Neuronal stem cell (in vitro differentiated cells): ENCODE measurements around the gene HMCN1.
A peak's percentile ranks its signal among the peaks of the same experiment; 100 is the strongest.

ENCODE experiments used
- DNase-seq: peaks from one replicate; pipeline ENCODE4 v3.0.0-alpha.2; 2013; ENCODE audit warnings: low spot score
- H2AFZ ChIP-seq: one replicate; pipeline ENCODE4 v1.6.1; 2013; ENCODE audit warnings: mild to moderate bottlenecking, low read length, inconsistent platforms
- H2AK5ac ChIP-seq: 2 replicates; pipeline ENCODE4 v1.6.1; 2013; ENCODE audit warnings: low read depth, mild to moderate bottlenecking, inconsistent platforms, low read length, moderate library complexity, mixed read lengths
- H2BK120ac ChIP-seq: 2 replicates; pipeline ENCODE4 v1.6.1; 2013; ENCODE audit warnings: low read depth, mild to moderate bottlenecking, inconsistent platforms, low read length, moderate library complexity, mixed read lengths
- H2BK12ac ChIP-seq: one replicate; pipeline ENCODE4 v1.6.1; 2013; ENCODE audit warnings: low read length, inconsistent platforms
- H2BK15ac ChIP-seq: 2 replicates; pipeline ENCODE4 v1.6.1; 2013; ENCODE audit warnings: mild to moderate bottlenecking, low read length, inconsistent platforms, mixed read lengths
- H2BK5ac ChIP-seq: one replicate; pipeline ENCODE4 v1.6.1; 2013; ENCODE audit warnings: inconsistent platforms, mild to moderate bottlenecking, low read length, moderate library complexity
- H3K14ac ChIP-seq: one replicate; pipeline ENCODE4 v1.6.1; 2013; ENCODE audit warnings: low read length, inconsistent platforms
- H3K18ac ChIP-seq: 2 replicates; pipeline ENCODE4 v1.6.1; 2013; ENCODE audit warnings: low read length, inconsistent platforms
- H3K23ac ChIP-seq: 2 replicates; pipeline ENCODE4 v1.6.1; 2013; ENCODE audit warnings: low read depth, mild to moderate bottlenecking, mixed read lengths, low read length, inconsistent platforms; ENCODE audit not compliant: poor library complexity
- H3K27ac ChIP-seq: replicated peaks from 3 replicates; pipeline ENCODE4 v1.5.1; 2013; ENCODE audit warnings: low read length, inconsistent platforms
- H3K27me3 ChIP-seq, 3 experiments: 2 replicates each; pipeline ENCODE4 v1.6.1; 2013; ENCODE audit warnings: low read length in 3 of 3, mild to moderate bottlenecking in 2 of 3, inconsistent platforms in 1 of 3, low read depth in 1 of 3, mixed read lengths in 1 of 3, moderate library complexity in 1 of 3; ENCODE audit not compliant: control insufficient read depth in 3 of 3, insufficient read depth in 3 of 3
- H3K36me3 ChIP-seq, 2 donors: replicated peaks in 1 of 2; 2 replicates each; pipeline ENCODE4 v1.6.1; 2013; ENCODE audit warnings: low read length in 2 of 2; ENCODE audit not compliant: control insufficient read depth in 2 of 2, insufficient read depth in 2 of 2
- H3K4ac ChIP-seq: 2 replicates; pipeline ENCODE4 v1.6.1; 2013; ENCODE audit warnings: inconsistent platforms, mild to moderate bottlenecking, low read length, moderate library complexity
- H3K4me1 ChIP-seq, 2 donors: 1 replicate in 1 of 2; 2 replicates in 1 of 2; pipeline ENCODE4 v1.6.1; 2013; ENCODE audit warnings: low read length in 2 of 2, low read depth in 1 of 2; ENCODE audit not compliant: control insufficient read depth in 2 of 2, insufficient read depth in 1 of 2
- H3K4me2 ChIP-seq: one replicate; pipeline ENCODE4 v1.6.1; 2013; ENCODE audit warnings: mild to moderate bottlenecking, low read length, inconsistent platforms; ENCODE audit not compliant: insufficient read depth, poor library complexity, severe bottlenecking
- H3K4me3 ChIP-seq, 2 donors: 2 replicates each; pipeline ENCODE4 v1.5.1; 2013; ENCODE audit warnings: low read length in 2 of 2, mild to moderate bottlenecking in 2 of 2, inconsistent platforms in 1 of 2, moderate library complexity in 1 of 2
- H3K79me1 ChIP-seq: one replicate; pipeline ENCODE4 v1.6.1; 2013; ENCODE audit warnings: low read depth, mild to moderate bottlenecking, inconsistent platforms, low read length, moderate library complexity
- H3K9ac ChIP-seq: one replicate; pipeline ENCODE4 v1.6.1; 2013; ENCODE audit warnings: mild to moderate bottlenecking, low read depth, low read length, inconsistent platforms; ENCODE audit not compliant: poor library complexity
- H3K9me3 ChIP-seq, 2 donors: replicated peaks in 1 of 2; 2 replicates each; pipeline versions ENCODE3 to v1.6.1; 2013; ENCODE audit warnings: low read length in 2 of 2, mild to moderate bottlenecking in 2 of 2, inconsistent platforms in 1 of 2, low read depth in 1 of 2, mixed read lengths in 1 of 2, moderate library complexity in 1 of 2; ENCODE audit not compliant: control insufficient read depth in 2 of 2, insufficient read depth in 1 of 2
- H4K8ac ChIP-seq: one replicate; pipeline ENCODE4 v1.6.1; 2013; ENCODE audit warnings: low read depth, mild to moderate bottlenecking, inconsistent platforms, low read length, moderate library complexity
- H4K91ac ChIP-seq: one replicate; pipeline ENCODE4 v1.6.1; 2013; ENCODE audit warnings: low read length, low read depth, mild to moderate bottlenecking, inconsistent platforms; ENCODE audit not compliant: poor library complexity
- WGBS, 2 donors: extraction: QIAGEN DNeasy Blood & Tissue Kit; methylation state at CpG; one replicate each; pipeline ENCODE4 v1.1.7; 2013; ENCODE audit warnings: missing lambda C conversion rate in 2 of 2, mixed read lengths in 1 of 2; ENCODE audit not compliant: insufficient read length in 2 of 2, insufficient replicate concordance in 1 of 2; ENCODE audit errors: extremely low coverage in 2 of 2; 5-methylcytosine and 5-hydroxymethylcytosine counted together

Gene HMCN1

DNA sequence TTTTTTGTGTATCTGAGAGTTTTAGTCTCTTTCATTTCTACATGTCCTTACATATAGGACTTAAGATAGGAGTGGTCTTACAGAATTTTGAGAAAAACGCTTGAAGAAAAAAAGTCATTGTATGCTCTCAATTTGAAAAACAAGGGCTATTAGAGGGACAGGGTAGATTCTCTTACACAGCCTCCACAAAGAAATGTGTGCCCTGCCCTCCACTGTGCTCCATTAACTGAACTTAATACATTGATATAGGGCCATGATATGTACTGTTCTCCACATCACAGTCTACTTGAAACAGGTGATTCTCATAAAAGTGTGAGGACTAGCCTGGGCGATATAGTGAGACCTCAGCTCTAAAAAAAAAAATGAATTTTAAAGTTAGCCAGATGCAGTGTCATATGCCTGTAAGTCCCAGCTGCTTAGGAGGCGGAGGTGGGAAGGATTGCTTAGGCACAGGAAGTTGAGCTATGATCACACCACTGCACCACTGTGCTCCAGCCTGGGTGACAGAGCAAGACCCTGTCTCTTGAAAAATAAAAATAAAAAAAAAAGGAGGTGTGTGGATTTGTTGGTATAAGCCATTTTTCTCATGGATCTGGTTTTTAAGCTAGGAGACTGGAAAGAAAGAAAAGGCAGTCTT, 77.0 kb downstream of the HMCN1 start:
- H2AK5ac ChIP-seq = no peak overlapping the region
- H2BK15ac ChIP-seq = no peak overlapping the region

DNA sequence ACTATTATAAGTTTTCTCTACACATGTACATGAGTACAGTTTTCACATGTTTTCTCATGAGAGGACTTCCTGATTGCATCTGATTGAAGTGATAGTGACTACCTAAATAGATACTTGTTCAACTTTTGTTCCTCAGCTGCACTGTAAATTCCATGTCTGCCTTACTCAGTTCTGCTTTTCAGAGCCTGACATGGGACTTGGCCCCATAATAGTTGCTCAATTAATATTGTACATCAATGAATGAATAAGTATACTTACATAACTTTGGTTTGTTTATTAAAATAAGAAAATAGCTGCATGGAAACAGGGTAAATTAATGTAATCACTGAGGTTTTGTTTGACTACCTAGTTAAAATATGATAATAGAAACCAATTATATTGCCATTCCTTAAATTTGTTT, 78.7 kb downstream of the HMCN1 start:
- no peak overlapping the region for H3K4me3 ChIP-seq
- no peak overlapping the region for H2BK12ac ChIP-seq
- H2AFZ ChIP-seq = no peak overlapping the region
- no peaks in the 10 kb centered on the region for H3K9me3 ChIP-seq
- H3K4me1 ChIP-seq = no peaks in the 10 kb centered on the region
- no peak for DNase-seq
- H2BK120ac ChIP-seq = no peak overlapping the region
- H4K8ac ChIP-seq = no peak overlapping the region
- H2BK15ac ChIP-seq = no peak overlapping the region
- H2BK5ac ChIP-seq = no peak overlapping the region
- H3K36me3 ChIP-seq = no peaks in the 10 kb centered on the region
- no peak overlapping the region for H3K23ac ChIP-seq
- no peak overlapping the region for H2AK5ac ChIP-seq
- H3K27ac ChIP-seq = no peak overlapping the region
- no peak overlapping the region for H3K4ac ChIP-seq
- H3K79me1 ChIP-seq = no peaks in the 10 kb centered on the region
- H3K4me2 ChIP-seq = no peak overlapping the region
- no peak overlapping the region for H3K18ac ChIP-seq
- H4K91ac ChIP-seq = no peak overlapping the region
- no peak overlapping the region for H3K14ac ChIP-seq
- H3K27me3 ChIP-seq = no peaks in the 10 kb centered on the region
- H3K9ac ChIP-seq = no peak overlapping the region

More for the DNA sequence above, 77.0 kb downstream of the HMCN1 start:
- Histone ChIP-seq H3K4me3 (no peak overlapping the region), H3K9ac (no peak overlapping the region), H3K27me3 (no peaks in the 10 kb centered on the region), H3K36me3 (no peaks in the 10 kb centered on the region), H3K18ac (no peak overlapping the region), H4K91ac (no peak overlapping the region), H2BK120ac (no peak overlapping the region), H2AFZ (no peak overlapping the region), H3K27ac (no peak overlapping the region), H4K8ac (no peak overlapping the region), H2BK12ac (no peak overlapping the region), H3K4me2 (no peak overlapping the region), H2BK5ac (no peak overlapping the region), H3K79me1 (no peaks in the 10 kb centered on the region), H3K23ac (no peak overlapping the region), H3K9me3 (no peaks in the 10 kb centered on the region), H3K4me1 (no peaks in the 10 kb centered on the region), H3K4ac (no peak overlapping the region), H3K14ac (no peak overlapping the region)
- DNase-seq = no peak
- no CpG with 5 or more reads among the region's 3 CpGs for WGBS, 2 donors

DNA sequence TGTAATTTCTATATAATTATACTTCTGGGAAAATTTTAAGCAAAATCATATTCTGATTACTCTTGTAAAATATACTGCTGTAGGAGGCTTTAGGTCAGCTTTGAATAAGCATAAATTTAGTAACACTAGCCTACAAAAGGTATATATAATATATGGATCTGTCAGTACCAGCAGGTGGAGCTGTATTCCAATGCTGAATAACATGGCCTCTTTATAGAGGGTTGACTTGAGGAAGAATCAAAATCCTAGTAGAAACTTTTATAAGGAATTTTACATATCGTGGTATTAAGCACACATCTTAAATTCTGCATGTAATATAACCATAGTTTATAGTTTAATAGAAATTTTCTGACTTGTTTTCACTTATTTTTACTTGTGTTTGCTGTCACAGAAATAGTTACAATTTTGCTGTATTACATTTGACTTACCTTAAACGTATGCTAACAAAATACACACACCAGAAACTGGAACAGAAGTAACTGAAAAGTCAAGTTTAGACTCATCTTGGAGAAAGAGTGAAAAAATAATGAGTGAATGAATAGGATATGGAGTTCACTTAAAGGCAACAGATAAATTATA, 79.3 kb downstream of the HMCN1 start:
- Histone ChIP-seq H3K4me1 (no peaks in the 10 kb centered on the region), H4K91ac (no peak overlapping the region), H3K36me3 (no peaks in the 10 kb centered on the region), H3K27me3 (no peaks in the 10 kb centered on the region), H3K4me2 (no peak overlapping the region), H3K4me3 (no peak overlapping the region), H3K4ac (no peak overlapping the region), H2AFZ (no peak overlapping the region), H3K14ac (no peak overlapping the region), H3K9ac (no peak overlapping the region), H3K23ac (no peak overlapping the region), H3K9me3 (no peaks in the 10 kb centered on the region), H3K18ac (no peak overlapping the region), H3K27ac (no peak overlapping the region), H2BK5ac (no peak overlapping the region), H2BK12ac (no peak overlapping the region), H4K8ac (no peak overlapping the region), H3K79me1 (no peaks in the 10 kb centered on the region), H2AK5ac (no peak overlapping the region), H2BK15ac (no peak overlapping the region), H2BK120ac (no peak overlapping the region)
- WGBS, 2 donors = no CpG with 5 or more reads among the region's 2 CpGs
- DNase-seq = peak; percentile 8

DNA sequence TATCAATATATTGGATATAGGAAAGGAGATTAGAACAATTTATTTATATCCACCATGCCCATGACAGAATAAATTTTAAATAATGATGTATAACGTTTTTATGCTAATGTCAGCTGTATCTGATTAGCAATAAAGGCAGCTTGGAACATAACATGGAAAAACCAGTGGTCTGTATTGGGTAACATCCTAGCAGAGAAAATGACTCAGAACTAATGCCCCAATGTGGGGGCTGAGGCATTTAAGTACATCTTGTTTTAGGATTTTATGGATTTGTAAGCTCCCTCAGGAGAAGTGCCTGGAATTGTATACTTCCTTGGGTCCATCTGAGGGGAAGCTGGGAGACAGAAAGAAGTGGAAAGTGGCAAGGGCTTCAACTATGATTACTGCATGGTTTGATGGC, 82.3 kb downstream of the HMCN1 start:
- no peak overlapping the region for H2BK15ac ChIP-seq
- no peak overlapping the region for H4K8ac ChIP-seq
- no peak overlapping the region for H2BK120ac ChIP-seq
- H3K4me1 ChIP-seq = no peaks in the 10 kb centered on the region
- H2BK12ac ChIP-seq = no peak overlapping the region
- no peak overlapping the region for H3K14ac ChIP-seq
- DNase-seq = no peak
- no peak overlapping the region for H3K9ac ChIP-seq
- no peak overlapping the region for H3K27ac ChIP-seq
- no peak overlapping the region for H3K23ac ChIP-seq
- H3K79me1 ChIP-seq = no peaks in the 10 kb centered on the region
- no peak overlapping the region for H2BK5ac ChIP-seq
- H3K4me3 ChIP-seq = no peak overlapping the region
- H4K91ac ChIP-seq = no peak overlapping the region
- no peak overlapping the region for H3K4me2 ChIP-seq
- no peak overlapping the region for H3K18ac ChIP-seq
- H2AK5ac ChIP-seq = no peak overlapping the region
- whole genome bisulfite sequencing, 2 donors = no CpG with 5 or more reads among the region's 1 CpG
- no peaks in the 10 kb centered on the region for H3K36me3 ChIP-seq
- no peaks in the 10 kb centered on the region for H3K27me3 ChIP-seq
- H3K9me3 ChIP-seq = no peaks in the 10 kb centered on the region
- no peak overlapping the region for H3K4ac ChIP-seq
- H2AFZ ChIP-seq = no peak overlapping the region
